Measurements from ENCODE around the gene FAM234B. TPM values are rescaled to one million over a fixed set of nuclear protein-coding genes. Genes with fewer than 3 reads are reported as not detected.

Gene FAM234B
- total and polyA plus RNA-seq, 2 experiments from 2014 or later, result 9.5 to 21.1 TPM

DNA sequence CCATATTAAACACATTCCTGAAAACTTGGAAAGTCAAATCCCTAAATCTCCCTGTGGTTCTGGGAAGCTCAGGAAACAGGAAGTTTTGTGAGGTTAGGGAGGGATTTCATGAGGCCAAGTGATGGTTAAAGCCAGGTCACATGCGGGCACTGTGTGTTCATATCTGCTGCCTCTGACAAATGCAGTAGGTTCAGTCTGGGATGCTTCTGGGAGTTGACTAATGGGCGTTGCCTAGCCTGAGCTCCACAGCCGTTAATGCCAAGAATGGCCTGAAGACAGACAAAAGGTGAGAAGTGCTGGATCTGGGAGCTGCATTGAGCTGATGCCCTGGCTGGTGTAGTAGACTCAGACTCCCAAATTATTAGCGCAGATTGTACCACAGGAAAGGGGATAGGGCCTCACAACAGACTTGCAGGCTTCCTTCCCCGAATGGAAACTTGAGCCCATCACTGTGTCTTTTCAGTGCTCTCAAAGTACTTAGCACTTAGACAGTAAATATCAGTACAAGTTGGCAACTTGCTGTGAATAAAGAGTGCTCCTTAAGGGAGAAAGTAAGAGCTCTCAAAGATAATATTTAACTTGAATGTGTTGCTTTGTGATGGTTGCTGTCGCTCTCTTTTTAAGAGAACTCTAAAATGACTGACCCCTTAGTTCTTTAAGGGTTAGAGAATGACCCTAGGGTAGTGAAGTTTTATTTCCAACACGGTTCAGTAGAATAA lies 41.9 kb downstream of the FAM234B start:
- Histone ChIP-seq H2AFZ (no peak overlapping the region), H3K27me3 (ENCODE audit: insufficient read depth) (no peaks in the 10 kb centered on the region), H3K4me2 (0 out of 2 replicates have a peak overlapping the region, but pooled peaks have one; percentile 28), H3K27ac (ENCODE audit: low read depth) (no peak overlapping the region), H3K9me2 (ENCODE audit: insufficient read depth) (no peaks in the 10 kb centered on the region), H3K4me3 (no peak overlapping the region), H3K79me2 (replicated peaks; ENCODE audit: insufficient read depth) (no peaks in the 10 kb centered on the region), H3K36me3 (ENCODE audit: insufficient read depth) (peaks cover under 1% of the 10 kb centered on the region; the same call in 1 of the 2 replicates), H4K20me1 (replicated peaks; ENCODE audit: insufficient read depth) (no peaks in the 10 kb centered on the region), H3K4me1 (ENCODE audit: insufficient read depth) (peaks cover 32% of the 10 kb centered on the region), H3F3A (replicated peaks; ENCODE audit: low read depth) (peaks cover 11% of the 10 kb centered on the region; the same call in 1 of the 2 replicates)
- H3K27ac Mint-ChIP-seq, result no peak overlapping the region
- no peak overlapping the region; the same call in 2 of the 3 replicates for H3K4me3 Mint-ChIP-seq
- TF ChIP-seq CREB1 (CRISPR knock-in tag; IDR thresholded peaks at IDR 0.05; ENCODE audit: low read depth) (no peak), EZH2 (IDR thresholded peaks at IDR 0.05; ENCODE audit: low read depth, unreplicated experiment) (no peak)
- peaks cover 46% of the 10 kb centered on the region for H3K36me3 Mint-ChIP-seq (ENCODE audit: low read depth)
- no peak for DNase-seq (ENCODE audit: low spot score)
- H3K4me1 Mint-ChIP-seq, result peaks cover 44% of the 10 kb centered on the region
- no peaks in the 10 kb centered on the region for H3K9me3 Mint-ChIP-seq
- ATAC-seq, result no peak
- H3K27me3 Mint-ChIP-seq (ENCODE audit: insufficient read depth, low read depth, poor library complexity), result peaks cover 12% of the 10 kb centered on the region

GRCh38 chr12:13087766-13088165 lies 43.6 kb downstream of the FAM234B start:
- Histone ChIP-seq H3F3A (replicated peaks; ENCODE audit: low read depth) (peaks cover 11% of the 10 kb centered on the region; the same call in 1 of the 2 replicates), H3K27ac (ENCODE audit: low read depth) (peak overlapping the region; percentile 69), H3K4me3 (peak overlapping the region; percentile 1; the same call in 1 of the 2 replicates), H2AFZ (no peak overlapping the region), H3K36me3 (ENCODE audit: insufficient read depth) (no peaks in the 10 kb centered on the region), H3K4me1 (ENCODE audit: insufficient read depth) (peaks cover 41% of the 10 kb centered on the region), H3K9me2 (ENCODE audit: insufficient read depth) (no peaks in the 10 kb centered on the region), H3K79me2 (replicated peaks; ENCODE audit: insufficient read depth) (no peaks in the 10 kb centered on the region), H3K4me2 (peak overlapping the region; percentile 28), H4K20me1 (replicated peaks; ENCODE audit: insufficient read depth) (no peaks in the 10 kb centered on the region), H3K27me3 (ENCODE audit: insufficient read depth) (no peaks in the 10 kb centered on the region)
- Mint-ChIP-seq H3K27ac (peak overlapping the region; percentile 95), H3K27me3 (ENCODE audit: insufficient read depth, low read depth, poor library complexity) (peaks cover 12% of the 10 kb centered on the region), H3K4me1 (peaks cover 56% of the 10 kb centered on the region), H3K4me3 (peak overlapping the region; percentile 59), H3K36me3 (ENCODE audit: low read depth) (peaks cover 36% of the 10 kb centered on the region), H3K9me3 (no peaks in the 10 kb centered on the region)
- ATAC-seq, result peak; percentile 76
- TF ChIP-seq ZNF331 (CRISPR knock-in tag; IDR thresholded peaks at IDR 0.05; ENCODE audit: low read depth) (no peak), REST (IDR thresholded peaks at IDR 0.05; ENCODE audit: unreplicated experiment) (no peak), ZNF462 (CRISPR knock-in tag; IDR thresholded peaks at IDR 0.05) (0 out of 2 replicates have a peak, but pooled peaks have one; percentile 39)
- DNase-seq (ENCODE audit: low spot score), result peak; percentile 58

Data from GM23338 (cell line).